Islet precursor cell (in vitro differentiated cells): ENCODE measurements around the gene KRT1.
A peak's percentile ranks its signal among the peaks of the same experiment; 100 is the strongest.
"Not testable (repeated sequence)": the region's sequence is repeated elsewhere in the genome, so short reads cannot be mapped to it uniquely, and the experiment has no call there.

Source experiments
- DNase-seq: peaks from one replicate; pipeline ENCODE4 v3.0.0-alpha.2; 2018

Gene KRT1

GRCh38 chr12:52680363-52680762 lies at the start of gene KRT1:
TSS of gene KRT1 (minus strand) at chr12:52680407. CDS start at chr12:52680348, 59 bp downstream.
- no peak for DNase-seq

- DNase-seq: no peak
Measured at GRCh38 chr12:52729147-52729546, 48.9 kb upstream of the KRT1 start.

- no peak for DNase-seq
Measured at GRCh38 chr12:52728374-52728773, 48.2 kb upstream of the KRT1 start.

- DNase-seq: no peak
Measured at GRCh38 chr12:52727037-52727436, 46.8 kb upstream of the KRT1 start.

- DNase-seq: no peak
Measured at GRCh38 chr12:52726451-52726850, 46.2 kb upstream of the KRT1 start.

- DNase-seq: no peak
Measured at GRCh38 chr12:52724384-52724783, 44.2 kb upstream of the KRT1 start.

- DNase-seq: no peak
Measured at GRCh38 chr12:52722680-52723079, 42.5 kb upstream of the KRT1 start.

GRCh38 chr12:52721838-52722470 lies 41.7 kb upstream of the KRT1 start:
- no peak for DNase-seq

GRCh38 chr12:52720365-52720886 lies 40.2 kb upstream of the KRT1 start:
- no peak for DNase-seq

GRCh38 chr12:52716061-52716460 lies 35.9 kb upstream of the KRT1 start:
- DNase-seq: no peak

- peak; percentile 85 for DNase-seq
Measured at GRCh38 chr12:52715416-52715815, 35.2 kb upstream of the KRT1 start.

GRCh38 chr12:52714887-52715281 lies 34.7 kb upstream of the KRT1 start:
- DNase-seq: no peak

GRCh38 chr12:52713960-52714886 lies 34.0 kb upstream of the KRT1 start:
- peak; percentile 84 for DNase-seq

- DNase-seq: not testable (repeated sequence)
Measured at GRCh38 chr12:52712122-52712521, 31.9 kb upstream of the KRT1 start.

- DNase-seq: no peak
Measured at GRCh38 chr12:52710730-52711129, 30.5 kb upstream of the KRT1 start.

- DNase-seq: no peak
Measured at GRCh38 chr12:52708010-52708409, 27.8 kb upstream of the KRT1 start.

- no peak for DNase-seq
Measured at GRCh38 chr12:52704464-52704863, 24.3 kb upstream of the KRT1 start.

GRCh38 chr12:52703878-52704277 lies 23.7 kb upstream of the KRT1 start:
- no peak for DNase-seq

- no peak for DNase-seq
Measured at GRCh38 chr12:52703424-52703823, 23.2 kb upstream of the KRT1 start, which contains the start of gene KRT77. TSS of gene KRT77 (minus strand) at chr12:52703524. CDS start at chr12:52703434, 90 bp downstream.

- DNase-seq: no peak
Measured at GRCh38 chr12:52702338-52702737, 22.1 kb upstream of the KRT1 start.

GRCh38 chr12:52701281-52701680 lies 21.1 kb upstream of the KRT1 start:
- DNase-seq: no peak

GRCh38 chr12:52699960-52700359 lies 19.8 kb upstream of the KRT1 start:
- no peak for DNase-seq

- no peak for DNase-seq
Measured at GRCh38 chr12:52699373-52699772, 19.2 kb upstream of the KRT1 start.
